IPS-11a (cell line): ENCODE data around the gene ARHGAP24.

Experiments
- H3K4me3 ChIP-seq: one replicate; pipeline ENCODE4 v1.5.1; 2013; ENCODE audit warnings: low read depth, low read length, control low read depth

The ARHGAP24 gene

DNA sequence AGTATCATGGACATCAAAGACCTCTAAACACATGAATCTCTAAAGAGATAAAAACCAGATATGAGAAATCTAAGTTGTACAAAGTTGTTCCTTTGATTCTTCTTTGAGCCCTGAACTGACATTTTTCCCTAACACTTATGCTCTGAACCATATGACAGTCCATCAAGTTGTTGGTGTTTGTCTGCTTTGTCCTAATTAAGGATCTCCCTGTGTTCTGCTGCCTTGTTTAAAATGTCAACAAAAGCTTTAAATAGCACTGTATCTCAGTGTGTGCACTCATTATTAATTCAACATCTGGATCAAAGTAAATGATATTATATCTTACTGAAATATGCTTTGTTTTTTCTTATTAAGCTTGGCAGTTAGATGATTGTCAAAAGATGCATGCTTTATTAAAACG lies 563.1 kb downstream of the ARHGAP24 start:
- no peak overlapping the region for H3K4me3 ChIP-seq

DNA sequence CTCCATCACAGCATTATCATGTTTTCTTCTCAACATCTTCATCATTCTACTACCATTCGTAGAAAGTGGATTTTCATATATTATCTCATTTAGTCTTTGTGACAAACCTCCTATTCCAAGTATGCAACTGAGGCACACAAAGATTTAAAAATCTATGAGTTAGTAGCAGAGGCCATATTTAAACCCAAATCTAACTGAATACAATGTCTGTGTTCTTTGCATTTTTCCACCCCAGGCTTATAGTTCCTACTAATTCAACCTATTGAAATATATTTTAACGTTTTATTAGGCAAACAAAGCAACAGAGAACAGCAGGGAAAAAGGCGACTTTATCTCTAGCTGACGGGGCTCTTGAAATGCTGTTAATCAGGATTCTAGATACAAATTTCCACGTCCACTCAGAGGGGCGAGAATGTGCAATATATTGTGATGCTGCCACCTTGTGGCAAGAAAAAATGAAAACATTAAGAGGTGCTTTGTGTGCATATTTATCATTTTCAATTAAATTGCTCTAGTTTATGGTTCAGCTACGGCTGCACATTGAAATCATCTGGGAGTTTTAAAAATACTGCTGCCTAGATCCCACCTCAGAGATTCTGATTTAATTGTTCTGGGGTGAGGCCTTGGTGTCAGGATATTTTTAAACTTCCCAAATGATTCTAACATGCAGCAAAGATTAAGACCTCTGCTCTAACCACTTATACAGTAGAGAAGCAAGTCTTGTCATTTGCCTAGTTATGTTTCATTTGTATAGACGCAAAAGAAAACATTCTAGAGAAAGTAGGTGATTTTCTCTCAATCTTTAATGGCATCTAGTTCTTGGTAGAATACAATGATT lies 569.0 kb downstream of the ARHGAP24 start:
- no peak overlapping the region for H3K4me3 ChIP-seq

DNA sequence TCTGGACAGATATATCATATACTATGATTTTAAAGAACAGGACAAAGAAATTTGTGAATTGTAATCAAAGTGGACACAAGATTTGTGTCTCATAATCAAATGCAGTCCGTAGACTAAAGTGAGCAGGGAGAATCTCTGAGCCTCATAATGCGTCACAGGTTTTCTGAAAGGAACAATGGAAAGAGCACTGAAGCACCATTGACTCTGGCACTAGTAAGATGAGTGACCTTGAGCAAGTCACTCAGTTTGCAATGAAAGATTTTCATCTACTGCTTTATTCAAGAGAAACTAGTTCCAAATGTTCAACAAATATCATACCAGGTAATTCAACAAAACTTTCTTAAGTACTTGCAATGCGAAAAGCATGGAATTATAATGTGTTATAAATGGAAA lies 569.6 kb downstream of the ARHGAP24 start:
- no peak overlapping the region for H3K4me3 ChIP-seq

DNA sequence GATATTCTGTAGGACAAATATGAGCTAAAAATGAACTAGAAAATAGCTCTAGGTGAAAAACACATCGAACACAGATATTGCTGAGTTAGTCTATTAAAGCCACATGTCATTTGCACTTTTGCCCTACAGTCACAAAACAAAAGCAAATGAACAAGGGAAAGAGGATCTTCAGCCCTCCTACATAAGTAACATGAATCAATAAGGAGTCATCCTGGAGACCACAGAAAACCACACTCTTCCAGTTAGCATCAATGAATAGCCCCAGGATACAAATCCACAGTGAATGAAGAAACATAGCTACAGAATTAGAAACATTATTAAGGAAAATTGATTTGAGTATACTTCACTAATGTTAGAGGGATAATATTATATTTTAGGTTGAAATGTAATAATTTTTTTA lies 573.5 kb downstream of the ARHGAP24 start:
- H3K4me3 ChIP-seq: no peak overlapping the region

DNA sequence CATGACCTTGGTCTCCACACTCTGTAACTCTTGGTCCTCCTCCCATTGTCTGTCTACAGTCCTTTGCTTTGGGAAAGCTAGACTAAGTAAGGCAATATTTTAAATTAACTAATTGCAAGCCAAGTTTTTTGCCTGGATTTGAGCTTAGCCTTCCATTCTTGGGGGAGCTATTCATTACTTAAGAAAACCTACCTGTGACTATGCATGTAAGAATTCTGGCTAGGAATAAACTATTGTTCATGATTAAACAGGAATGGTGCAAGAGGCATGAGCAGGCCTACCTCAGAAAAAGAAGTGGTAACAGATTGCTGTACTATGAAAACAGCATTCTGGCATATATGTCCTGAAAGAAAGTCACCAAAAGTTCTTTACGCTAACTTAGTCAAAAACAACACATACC lies 575.5 kb downstream of the ARHGAP24 start:
- no peak overlapping the region for H3K4me3 ChIP-seq
